Measurements from ENCODE around the gene RYR2.

RYR2 gene

DNA sequence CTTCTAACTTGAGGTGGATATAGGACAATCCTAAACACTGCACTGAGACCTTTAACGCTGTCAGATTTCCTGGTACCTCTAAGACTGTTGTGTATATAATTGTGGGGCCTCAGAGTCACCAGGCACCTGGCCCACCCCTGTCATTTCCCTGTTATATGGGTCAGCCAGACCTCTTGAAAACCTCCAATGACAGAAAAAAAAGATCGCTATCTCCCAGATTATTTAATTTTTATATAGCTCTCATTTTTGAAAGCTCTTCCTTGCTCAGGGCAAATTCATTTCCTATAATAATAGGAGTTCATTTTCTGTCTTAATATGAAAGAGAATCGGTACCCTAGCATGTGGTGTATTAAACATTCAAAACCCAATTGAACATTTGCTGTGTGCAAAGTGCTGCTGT lies 792.1 kb downstream of the RYR2 start:
- Histone ChIP-seq H3K27me3 (ENCODE audit: low read depth, low read length) (peaks cover 2% of the 10 kb centered on the region; the same call in 1 of the 2 replicates), H3K4me1 (ENCODE audit: low read length) (no peaks in the 10 kb centered on the region), H2AFZ (ENCODE audit: low read depth, low read length) (no peak overlapping the region), H3K9me3 (ENCODE audit: insufficient read depth, low read length) (no peaks in the 10 kb centered on the region), H3K36me3 (replicated peaks; ENCODE audit: low read depth, low read length) (no peaks in the 10 kb centered on the region), H3K4me2 (ENCODE audit: low read length) (no peak overlapping the region), H3K9ac (ENCODE audit: low read length) (no peak overlapping the region), H3K79me2 (ENCODE audit: low read length) (no peaks in the 10 kb centered on the region), H3K27ac (ENCODE audit: low read length) (no peak overlapping the region), H3K4me3 (ENCODE audit: low read length) (no peak overlapping the region), H4K20me1 (ENCODE audit: insufficient read depth, low read length) (no peaks in the 10 kb centered on the region)
- TF ChIP-seq, protein P1, sequence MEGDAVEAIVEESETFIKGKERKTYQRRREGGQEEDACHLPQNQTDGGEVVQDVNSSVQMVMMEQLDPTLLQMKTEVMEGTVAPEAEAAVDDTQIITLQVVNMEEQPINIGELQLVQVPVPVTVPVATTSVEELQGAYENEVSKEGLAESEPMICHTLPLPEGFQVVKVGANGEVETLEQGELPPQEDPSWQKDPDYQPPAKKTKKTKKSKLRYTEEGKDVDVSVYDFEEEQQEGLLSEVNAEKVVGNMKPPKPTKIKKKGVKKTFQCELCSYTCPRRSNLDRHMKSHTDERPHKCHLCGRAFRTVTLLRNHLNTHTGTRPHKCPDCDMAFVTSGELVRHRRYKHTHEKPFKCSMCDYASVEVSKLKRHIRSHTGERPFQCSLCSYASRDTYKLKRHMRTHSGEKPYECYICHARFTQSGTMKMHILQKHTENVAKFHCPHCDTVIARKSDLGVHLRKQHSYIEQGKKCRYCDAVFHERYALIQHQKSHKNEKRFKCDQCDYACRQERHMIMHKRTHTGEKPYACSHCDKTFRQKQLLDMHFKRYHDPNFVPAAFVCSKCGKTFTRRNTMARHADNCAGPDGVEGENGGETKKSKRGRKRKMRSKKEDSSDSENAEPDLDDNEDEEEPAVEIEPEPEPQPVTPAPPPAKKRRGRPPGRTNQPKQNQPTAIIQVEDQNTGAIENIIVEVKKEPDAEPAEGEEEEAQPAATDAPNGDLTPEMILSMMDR (IDR thresholded peaks at IDR 0.05; ENCODE audit: low read depth, low read length): no peak
- TF ChIP-seq EZH2phosphoT487 (IDR thresholded peaks at IDR 0.05; ENCODE audit: low read depth): no peak

DNA sequence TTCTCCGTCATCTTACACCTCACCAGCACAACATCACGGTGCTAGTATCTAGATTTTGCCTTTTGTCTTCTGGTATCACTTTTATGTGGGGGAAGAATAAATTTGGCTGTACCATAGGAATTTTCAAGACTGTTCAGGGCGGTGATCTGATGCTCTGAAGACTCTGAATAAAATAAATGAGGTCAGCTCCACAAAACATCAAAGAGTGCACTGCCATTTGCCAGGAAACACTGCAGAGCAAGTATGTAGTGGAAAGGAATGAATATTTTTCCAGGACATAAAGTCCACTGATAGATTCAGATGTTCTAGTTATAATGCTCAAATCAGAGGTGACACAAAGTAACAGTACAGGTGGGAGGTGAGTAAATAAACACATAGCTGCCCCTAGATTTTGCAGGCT lies 792.5 kb downstream of the RYR2 start:
- no peak overlapping the region for H3K4me3 ChIP-seq (ENCODE audit: low read length)
- no peak overlapping the region for H3K27ac ChIP-seq (ENCODE audit: low read length)
- no peaks in the 10 kb centered on the region for H3K4me1 ChIP-seq (ENCODE audit: low read length)
- no peaks in the 10 kb centered on the region for H3K79me2 ChIP-seq (ENCODE audit: low read length)
- no peaks in the 10 kb centered on the region for H4K20me1 ChIP-seq (ENCODE audit: insufficient read depth, low read length)
- H3K4me2 ChIP-seq (ENCODE audit: low read length): no peak overlapping the region
- no peaks in the 10 kb centered on the region for H3K36me3 ChIP-seq (replicated peaks; ENCODE audit: low read depth, low read length)
- H3K9ac ChIP-seq (ENCODE audit: low read length): no peak overlapping the region
- no peak overlapping the region for H2AFZ ChIP-seq (ENCODE audit: low read depth, low read length)
- no peaks in the 10 kb centered on the region for H3K9me3 ChIP-seq (ENCODE audit: insufficient read depth, low read length)
- H3K27me3 ChIP-seq (ENCODE audit: low read depth, low read length): peaks cover 2% of the 10 kb centered on the region; the same call in 1 of the 2 replicates
- TF ChIP-seq, protein P1 (IDR thresholded peaks at IDR 0.05; ENCODE audit: low read depth, low read length): no peak
- no peak for TF ChIP-seq EZH2phosphoT487 (IDR thresholded peaks at IDR 0.05; ENCODE audit: low read depth)

DNA sequence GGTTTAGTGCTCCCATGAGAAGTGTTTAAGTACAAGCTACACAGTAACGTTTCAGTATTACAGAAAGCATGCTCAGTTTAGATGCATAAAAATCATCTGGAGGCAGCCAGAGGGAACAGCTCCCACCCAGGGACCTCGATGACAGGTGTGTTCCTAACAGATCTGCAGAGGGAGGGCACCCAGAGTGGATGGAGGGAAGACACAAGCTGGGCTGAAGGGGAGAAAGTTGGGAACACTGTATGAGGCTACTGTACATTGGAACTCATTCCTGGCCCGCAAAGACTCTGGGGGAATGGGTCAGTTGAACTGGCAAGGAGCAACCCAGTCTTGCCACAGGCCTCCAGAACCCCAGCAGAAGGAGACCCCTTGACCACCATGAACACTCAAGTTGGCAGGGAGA lies 796.3 kb downstream of the RYR2 start:
- H3K79me2 ChIP-seq (ENCODE audit: low read length): no peaks in the 10 kb centered on the region
- no peaks in the 10 kb centered on the region for H3K27me3 ChIP-seq (ENCODE audit: low read depth, low read length)
- no peaks in the 10 kb centered on the region for H4K20me1 ChIP-seq (ENCODE audit: insufficient read depth, low read length)
- H2AFZ ChIP-seq (ENCODE audit: low read depth, low read length): no peak overlapping the region
- H3K4me1 ChIP-seq (ENCODE audit: low read length): no peaks in the 10 kb centered on the region
- H3K36me3 ChIP-seq (replicated peaks; ENCODE audit: low read depth, low read length): no peaks in the 10 kb centered on the region
- H3K4me2 ChIP-seq (ENCODE audit: low read length): no peak overlapping the region
- no peak overlapping the region for H3K9ac ChIP-seq (ENCODE audit: low read length)
- no peaks in the 10 kb centered on the region for H3K9me3 ChIP-seq (ENCODE audit: insufficient read depth, low read length)
- no peak for TF ChIP-seq EZH2phosphoT487 (IDR thresholded peaks at IDR 0.05; ENCODE audit: low read depth)
- TF ChIP-seq, protein P1 (IDR thresholded peaks at IDR 0.05; ENCODE audit: low read depth, low read length): no peak
- no peak overlapping the region for H3K27ac ChIP-seq (ENCODE audit: low read length)
- H3K4me3 ChIP-seq (ENCODE audit: low read length): no peak overlapping the region

DNA sequence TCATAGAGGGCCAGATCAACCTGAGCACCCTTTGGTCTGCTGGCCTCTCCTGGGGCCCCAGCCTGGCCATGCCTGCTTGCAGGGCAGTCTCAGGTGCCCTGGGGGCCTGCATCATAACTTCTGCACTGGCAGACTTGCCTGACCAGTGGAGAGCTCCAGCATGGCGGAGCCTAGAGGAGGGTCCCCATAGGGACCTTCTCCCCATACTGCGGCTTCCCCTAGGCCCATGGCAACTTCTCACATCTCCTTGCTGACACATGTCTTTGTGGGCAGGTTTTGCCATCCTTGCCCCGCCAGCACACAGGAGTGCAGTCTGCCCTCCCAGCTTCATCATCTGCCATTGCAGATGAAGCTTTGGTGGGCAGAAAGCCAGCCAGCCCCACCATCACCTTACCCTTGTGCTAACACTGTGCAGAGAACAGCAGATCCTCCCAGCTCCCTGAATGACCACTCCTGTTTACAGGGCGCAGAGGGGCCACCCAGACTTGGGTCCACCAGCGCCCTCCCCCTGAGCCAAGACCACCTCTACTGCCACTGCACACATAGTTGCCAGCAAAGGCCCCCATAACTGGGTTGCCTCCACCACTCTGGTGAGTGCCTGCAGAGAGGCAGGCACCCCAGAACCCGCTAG lies 797.0 kb downstream of the RYR2 start:
- TF ChIP-seq EZH2phosphoT487 (IDR thresholded peaks at IDR 0.05; ENCODE audit: low read depth): no peak
- TF ChIP-seq, protein P1 (IDR thresholded peaks at IDR 0.05; ENCODE audit: low read depth, low read length): no peak
- Histone ChIP-seq H3K4me1 (ENCODE audit: low read length) (no peaks in the 10 kb centered on the region), H3K79me2 (ENCODE audit: low read length) (no peaks in the 10 kb centered on the region), H3K4me2 (ENCODE audit: low read length) (no peak overlapping the region), H3K27ac (ENCODE audit: low read length) (no peak overlapping the region), H3K9me3 (ENCODE audit: insufficient read depth, low read length) (no peaks in the 10 kb centered on the region), H3K27me3 (ENCODE audit: low read depth, low read length) (no peaks in the 10 kb centered on the region), H3K9ac (ENCODE audit: low read length) (no peak overlapping the region), H3K4me3 (ENCODE audit: low read length) (no peak overlapping the region), H2AFZ (ENCODE audit: low read depth, low read length) (no peak overlapping the region), H3K36me3 (replicated peaks; ENCODE audit: low read depth, low read length) (no peaks in the 10 kb centered on the region), H4K20me1 (ENCODE audit: insufficient read depth, low read length) (no peaks in the 10 kb centered on the region)

Measured in OCI-LY3 (cell line).